CD4-positive, alpha-beta T cell treated with Interleukin-17A for 4 hours (primary cell): ENCODE measurements around the gene KDSR.
"Not testable (repeated sequence)": the region's sequence is repeated elsewhere in the genome, so short reads cannot be mapped to it uniquely, and the experiment has no call there.

Experiments
- DNase-seq: peaks from one replicate; pipeline ENCODE4 v3.0.0-alpha.2; 2020; ENCODE audit warnings: mixed read lengths

KDSR gene

GRCh38 chr18:63363951-63364350 is 3.1 kb downstream of the KDSR start:
- DNase-seq, result peak; percentile 69

GRCh38 chr18:63363420-63363819 is 3.6 kb downstream of the KDSR start:
- DNase-seq, result not testable (repeated sequence)

DNA sequence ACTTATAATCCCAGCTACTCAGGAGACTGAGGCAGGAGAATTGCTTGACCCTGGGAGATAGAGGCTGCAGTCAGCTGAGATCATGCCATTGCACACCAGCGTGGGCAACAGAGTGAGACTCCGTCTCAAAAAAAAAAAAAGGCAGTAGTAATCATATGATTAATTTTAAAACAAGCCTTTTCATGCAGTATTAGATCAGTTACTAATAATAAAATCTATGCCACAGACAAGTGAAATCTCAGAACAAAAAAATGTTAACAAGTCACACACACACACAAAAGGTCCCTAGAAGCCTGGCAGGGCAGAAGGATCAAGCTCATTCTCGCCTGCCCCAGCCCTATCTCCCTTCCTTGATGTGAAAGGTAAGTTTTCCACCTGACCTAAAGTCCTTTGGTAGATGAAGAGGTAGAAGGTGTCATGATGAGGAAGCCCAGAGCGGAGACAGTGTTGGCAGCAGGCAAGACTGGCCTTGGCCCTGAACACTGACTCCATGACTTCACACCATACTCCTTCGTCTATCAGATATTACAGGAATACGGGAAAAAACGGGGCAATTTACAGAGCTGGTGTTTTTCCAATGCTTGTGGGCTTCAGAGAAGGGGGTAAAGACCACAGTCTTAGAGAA is 10.6 kb downstream of the KDSR start:
- no peak for DNase-seq

- DNase-seq, result no peak
Observed at GRCh38 chr18:63350230-63350629, 16.8 kb downstream of the KDSR start.

DNA sequence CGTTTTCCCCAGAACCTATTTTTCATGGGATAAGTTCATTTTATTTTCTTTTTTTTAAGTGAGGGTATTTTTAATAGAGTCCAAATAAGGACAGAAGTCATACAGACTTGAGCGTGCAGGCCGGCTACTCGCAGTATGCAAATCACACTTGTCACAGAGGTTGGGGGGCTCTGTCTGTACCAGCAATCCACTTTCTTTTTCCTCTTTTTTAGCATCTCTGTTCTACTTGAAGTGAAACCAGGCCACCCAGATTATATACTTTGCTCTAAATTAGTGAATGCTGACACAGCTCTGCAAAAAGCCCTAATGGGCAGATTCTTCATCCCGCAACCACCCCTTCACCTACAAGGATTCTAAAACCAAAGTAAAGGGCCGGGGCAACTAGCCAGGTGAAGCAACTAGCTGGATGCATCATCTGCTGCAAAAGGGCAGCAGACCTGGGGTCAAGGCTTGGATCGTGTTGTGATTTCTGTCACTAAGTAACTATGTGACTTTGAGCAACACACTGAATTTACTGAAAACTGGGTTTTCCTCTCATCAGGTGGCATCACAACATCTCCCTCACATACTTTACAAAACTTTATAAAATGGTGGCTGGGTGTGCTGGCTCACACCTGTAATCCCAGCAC is 18.4 kb downstream of the KDSR start:
- DNase-seq, result no peak

- no peak for DNase-seq
Observed at GRCh38 chr18:63346480-63347183, 20.4 kb downstream of the KDSR start.

- DNase-seq, result no peak
Observed at GRCh38 chr18:63346031-63346430, 21.0 kb downstream of the KDSR start.

DNA sequence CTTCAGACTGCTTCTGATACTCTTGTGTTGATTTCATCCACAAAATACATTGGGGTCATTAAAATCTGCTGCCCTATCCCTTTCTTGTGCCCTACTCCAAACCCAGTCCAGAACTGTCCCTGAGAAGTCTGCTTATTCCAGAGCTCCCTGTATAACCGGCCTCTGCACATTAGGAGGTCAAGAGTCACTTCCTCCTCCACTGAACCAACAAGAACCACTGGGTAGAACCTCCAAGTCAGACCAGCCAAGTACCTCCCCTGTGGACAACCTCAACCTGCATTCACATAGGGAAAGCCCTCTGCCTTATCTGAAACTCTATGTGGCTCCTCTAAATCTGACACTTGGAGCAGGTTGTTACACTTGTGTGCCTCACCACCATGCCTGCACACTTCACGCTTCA is 22.1 kb downstream of the KDSR start:
- no peak for DNase-seq

GRCh38 chr18:63344263-63344662 is 22.7 kb downstream of the KDSR start:
- no peak for DNase-seq

GRCh38 chr18:63342206-63342605 is 24.8 kb downstream of the KDSR start:
- peak; percentile 51 for DNase-seq

- peak; percentile 70 for DNase-seq
Observed at GRCh38 chr18:63339920-63340484, 27.0 kb downstream of the KDSR start.

- DNase-seq, result no peak
Observed at GRCh38 chr18:63336366-63337099, 30.5 kb downstream of the KDSR start.

DNA sequence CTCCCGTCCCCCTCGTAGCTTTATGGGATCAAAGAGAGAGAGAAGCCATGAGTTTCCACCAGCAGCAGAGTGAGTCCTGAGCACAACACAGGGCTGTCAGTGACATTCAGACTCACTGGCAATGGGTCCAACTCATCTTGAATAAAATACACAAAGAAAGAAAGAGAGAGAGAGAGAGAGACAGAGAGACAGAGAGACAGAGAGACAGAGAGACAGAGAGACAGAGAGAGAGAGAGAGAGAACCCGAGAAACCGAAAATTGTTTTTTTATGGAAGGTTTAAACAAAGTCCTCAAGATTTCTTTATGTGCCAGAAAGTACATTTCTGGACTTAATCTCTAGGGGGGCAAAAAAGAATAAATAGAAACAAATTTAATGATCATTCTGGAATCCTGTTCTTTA is 35.9 kb downstream of the KDSR start:
- no peak for DNase-seq

DNA sequence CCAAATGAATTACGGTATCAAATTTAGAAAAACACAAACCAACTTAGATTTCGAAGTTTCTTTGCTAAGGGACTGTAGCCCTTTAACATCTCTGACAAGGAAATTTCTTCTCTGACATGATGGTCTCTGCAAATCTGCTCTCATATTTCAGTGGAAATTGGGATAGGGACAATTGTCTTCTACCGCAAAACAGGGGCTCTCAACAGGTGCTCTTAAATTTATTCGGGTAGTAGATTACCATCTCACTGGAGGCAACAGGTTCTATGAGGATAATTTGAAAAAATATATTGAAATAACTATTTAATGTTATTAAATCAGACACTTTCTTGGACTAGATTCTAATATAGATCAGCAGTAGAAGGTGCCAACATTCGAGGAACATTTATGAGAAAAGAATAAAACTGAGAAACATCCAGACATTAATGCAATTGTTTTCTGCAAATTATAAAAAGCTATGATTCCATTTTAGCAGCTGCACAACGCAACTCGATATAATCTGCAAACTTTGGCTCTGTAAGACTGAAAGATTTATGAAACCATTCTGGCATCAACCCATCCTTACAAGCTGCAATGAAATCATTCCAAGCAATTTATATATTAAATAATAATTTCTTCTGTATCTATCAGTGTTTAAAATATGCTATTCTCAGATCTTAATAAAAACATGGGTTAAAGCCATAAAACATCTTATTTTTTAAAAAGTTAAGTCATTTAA is 37.4 kb downstream of the KDSR start:
- no peak for DNase-seq

GRCh38 chr18:63326011-63326410 is 41.0 kb downstream of the KDSR start:
- no peak for DNase-seq

- no peak for DNase-seq
Observed at GRCh38 chr18:63325086-63325686, 41.8 kb downstream of the KDSR start.

- peak; percentile 75 for DNase-seq
Observed at GRCh38 chr18:63322908-63323634, 43.9 kb downstream of the KDSR start.

DNA sequence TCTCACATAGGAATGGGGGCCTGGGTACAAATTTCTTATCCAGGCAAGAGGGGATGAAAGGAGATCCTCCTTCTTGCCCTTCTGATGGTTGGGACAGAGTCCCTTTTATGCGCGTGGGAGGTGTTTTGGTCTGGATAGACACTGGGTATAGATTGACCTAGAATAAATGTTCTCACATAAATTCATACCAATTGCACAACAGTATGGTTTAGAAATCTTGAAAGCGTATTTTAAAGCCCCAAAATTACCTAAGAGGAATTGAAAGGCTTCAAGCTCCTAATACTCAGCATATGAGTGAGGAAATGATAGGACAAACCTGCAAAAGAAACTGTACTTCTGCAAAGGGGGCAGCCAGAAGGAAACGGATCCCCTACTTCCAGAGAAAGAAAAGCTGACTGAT is 44.8 kb downstream of the KDSR start:
- no peak for DNase-seq

- DNase-seq, result no peak
Observed at GRCh38 chr18:63321291-63321690, 45.7 kb downstream of the KDSR start.

DNA sequence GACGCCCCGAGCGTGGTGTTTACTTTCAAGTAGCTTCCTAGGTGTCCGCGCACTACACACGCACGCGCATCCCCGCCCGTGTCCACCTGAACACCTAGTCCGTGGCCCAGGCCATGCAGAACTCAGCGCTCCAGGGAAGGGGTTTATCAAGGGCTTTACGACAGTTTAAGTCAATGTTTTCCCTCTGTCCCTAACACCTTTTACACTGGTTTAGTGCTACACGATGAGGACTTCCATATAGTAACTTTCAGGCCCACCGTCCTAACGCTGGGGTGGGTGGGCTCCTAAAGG is 46.1 kb downstream of the KDSR start:
- no peak for DNase-seq

- peak; percentile 90 for DNase-seq
Observed at GRCh38 chr18:63320123-63320974, 46.7 kb downstream of the KDSR start.
